MM.1S (cell line): ENCODE results near the gene ATP2C1.

ENCODE experiments used
- EZH2 ChIP-seq: fragments of 300-600 bp; sonication (generic); optimal IDR thresholded peaks from 2 replicates; pipeline ENCODE3; 2017; ENCODE audit warnings: low read depth, mild to moderate bottlenecking, antibody characterized with exemption, low read length, mixed read lengths
- EZH2phosphoT487 ChIP-seq: fragments of 300-600 bp; sonication (generic); IDR thresholded peaks from 2 replicates; pipeline ENCODE4 v1.6.1; 2018; ENCODE audit warnings: antibody characterized with exemption, low read length
- TF ChIP-seq, protein P1 (sequence below): fragments of 300-600 bp; sonication (generic); IDR thresholded peaks from 2 replicates; pipeline ENCODE4 v1.5.1; 2016; ENCODE audit warnings: antibody characterized with exemption, low read length, mixed read lengths

GRCh38 chr3:130854208-130854864 lies 39.5 kb upstream of the ATP2C1 start:
- TF ChIP-seq, protein P1, sequence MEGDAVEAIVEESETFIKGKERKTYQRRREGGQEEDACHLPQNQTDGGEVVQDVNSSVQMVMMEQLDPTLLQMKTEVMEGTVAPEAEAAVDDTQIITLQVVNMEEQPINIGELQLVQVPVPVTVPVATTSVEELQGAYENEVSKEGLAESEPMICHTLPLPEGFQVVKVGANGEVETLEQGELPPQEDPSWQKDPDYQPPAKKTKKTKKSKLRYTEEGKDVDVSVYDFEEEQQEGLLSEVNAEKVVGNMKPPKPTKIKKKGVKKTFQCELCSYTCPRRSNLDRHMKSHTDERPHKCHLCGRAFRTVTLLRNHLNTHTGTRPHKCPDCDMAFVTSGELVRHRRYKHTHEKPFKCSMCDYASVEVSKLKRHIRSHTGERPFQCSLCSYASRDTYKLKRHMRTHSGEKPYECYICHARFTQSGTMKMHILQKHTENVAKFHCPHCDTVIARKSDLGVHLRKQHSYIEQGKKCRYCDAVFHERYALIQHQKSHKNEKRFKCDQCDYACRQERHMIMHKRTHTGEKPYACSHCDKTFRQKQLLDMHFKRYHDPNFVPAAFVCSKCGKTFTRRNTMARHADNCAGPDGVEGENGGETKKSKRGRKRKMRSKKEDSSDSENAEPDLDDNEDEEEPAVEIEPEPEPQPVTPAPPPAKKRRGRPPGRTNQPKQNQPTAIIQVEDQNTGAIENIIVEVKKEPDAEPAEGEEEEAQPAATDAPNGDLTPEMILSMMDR = no peak
- TF ChIP-seq EZH2 (no peak), EZH2phosphoT487 (no peak)
